Mucosa of stomach (tissue), 1 donor: Measurements from ENCODE around the gene NPDC1.

Experiments
- H3K27me3 ChIP-seq: one replicate; pipeline ENCODE4 v1.7.0; 2013; ENCODE audit warnings: mild to moderate bottlenecking, low read length; ENCODE audit not compliant: control insufficient read depth, insufficient read depth
- H3K36me3 ChIP-seq: one replicate; pipeline ENCODE4 v1.7.0; 2013; ENCODE audit warnings: low read length; ENCODE audit not compliant: control insufficient read depth, insufficient read depth
- H3K4me1 ChIP-seq: one replicate; pipeline ENCODE4 v1.7.0; 2013; ENCODE audit warnings: mild to moderate bottlenecking, low read length; ENCODE audit not compliant: control insufficient read depth, insufficient read depth
- H3K4me3 ChIP-seq: one replicate; pipeline ENCODE4 v1.7.0; 2013; ENCODE audit warnings: low read length
- H3K9ac ChIP-seq: one replicate; pipeline ENCODE4 v1.7.0; 2013; ENCODE audit warnings: mild to moderate bottlenecking, low read length, moderate library complexity
- H3K9me3 ChIP-seq: one replicate; pipeline ENCODE4 v1.7.0; 2013; ENCODE audit warnings: mild to moderate bottlenecking, low read length, moderate library complexity; ENCODE audit not compliant: control insufficient read depth
- donor health status: Pancreatic carcinoma.

Gene NPDC1

DNA sequence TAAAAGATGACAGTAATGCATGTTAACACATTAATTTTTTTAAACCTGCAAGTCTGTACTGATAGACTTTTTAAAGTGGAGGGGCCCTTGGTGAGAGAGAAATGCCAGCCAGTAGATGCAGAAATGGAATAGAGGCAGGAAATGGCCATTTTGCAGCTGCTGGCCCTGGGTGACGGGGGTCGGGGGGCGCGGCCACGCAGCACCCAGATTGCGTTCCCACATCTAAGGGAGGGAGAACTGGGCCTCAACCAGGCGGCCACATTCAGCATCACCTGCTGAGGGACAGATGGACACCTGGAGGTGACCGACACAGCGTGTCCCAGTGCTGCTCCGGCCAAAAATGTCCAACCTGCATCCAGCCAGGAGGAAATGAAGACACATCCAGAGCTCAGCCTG is 43.3 kb downstream of the NPDC1 start:
- Histone ChIP-seq H3K4me3 (no peak overlapping the region), H3K9ac (no peak overlapping the region), H3K9me3 (no peaks in the 10 kb centered on the region), H3K36me3 (no peaks in the 10 kb centered on the region), H3K27me3 (no peaks in the 10 kb centered on the region), H3K4me1 (peaks cover under 1% of the 10 kb centered on the region)

DNA sequence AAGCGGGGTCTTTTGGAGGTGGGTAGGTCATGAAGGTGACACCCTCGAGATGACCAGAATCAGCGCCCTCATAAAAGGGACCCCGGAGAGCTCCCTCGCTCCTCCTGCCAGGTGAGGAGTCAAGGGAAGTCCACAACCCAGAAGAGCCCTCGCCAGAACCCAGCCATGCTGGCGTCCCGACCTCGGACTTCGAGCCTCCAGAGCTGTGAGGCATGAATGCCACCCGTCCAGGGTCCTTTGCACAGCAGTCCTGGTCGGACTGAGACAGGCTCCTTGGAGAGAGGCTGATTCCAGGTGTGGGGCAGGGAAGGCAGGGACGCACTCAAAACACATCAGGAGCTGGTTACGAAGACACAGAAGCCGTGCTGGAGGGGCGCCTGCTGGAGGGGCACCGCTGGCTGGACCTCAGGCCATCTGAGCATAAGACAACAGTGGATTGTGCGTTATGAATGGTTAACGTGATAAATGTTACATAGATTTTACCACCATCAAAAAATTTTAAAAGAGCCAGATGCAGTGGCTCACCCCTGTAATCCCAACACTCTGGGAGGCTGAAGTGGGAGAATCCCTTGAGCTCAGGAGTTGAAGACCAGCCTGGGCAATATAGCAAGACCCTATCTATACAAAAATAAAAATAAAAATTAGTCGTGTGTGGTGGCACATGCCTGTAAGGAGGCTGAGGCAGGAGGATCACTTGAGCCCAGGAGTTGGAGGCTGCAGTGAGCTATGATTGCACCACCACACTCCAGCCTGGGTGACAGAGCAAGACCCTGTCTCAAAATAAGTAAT is 43.9 kb downstream of the NPDC1 start:
- H3K4me1 ChIP-seq = peaks cover 7% of the 10 kb centered on the region
- H3K27me3 ChIP-seq = peaks cover 4% of the 10 kb centered on the region

DNA sequence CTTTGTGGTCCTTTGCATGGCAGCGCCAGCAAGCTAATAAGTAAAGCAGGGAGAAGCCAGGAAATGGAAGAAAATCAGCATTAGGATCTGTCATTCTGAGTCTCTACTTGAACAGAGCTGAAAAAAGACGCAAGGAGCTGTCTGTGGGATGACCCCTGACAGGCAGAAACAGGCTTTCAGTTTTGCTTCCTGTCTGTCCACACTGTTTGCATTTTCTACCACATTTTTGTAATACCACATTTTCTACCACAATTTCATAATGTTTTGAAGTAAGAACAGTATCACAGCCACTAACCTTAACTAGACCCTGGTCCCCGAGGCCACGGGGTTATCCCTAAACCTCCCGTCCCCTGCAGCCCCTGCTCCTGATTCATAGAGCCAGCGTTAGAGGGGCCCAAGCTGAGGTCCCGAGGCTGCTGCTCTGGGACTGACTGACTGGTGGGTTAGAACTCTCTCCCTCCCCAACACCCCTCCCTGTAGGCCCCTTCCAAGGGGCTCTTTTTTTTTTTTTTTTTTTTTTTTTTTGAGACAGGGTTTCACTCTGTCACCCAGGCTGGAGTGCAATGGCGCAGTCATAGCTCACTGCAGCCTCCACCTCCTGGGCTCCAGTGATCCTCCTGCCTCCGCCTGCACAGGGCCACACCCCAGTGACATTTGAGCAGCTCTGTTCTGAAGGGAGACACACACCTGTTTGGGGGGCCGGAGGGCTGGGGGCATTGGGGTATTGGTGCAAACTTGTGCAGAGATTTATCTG is 45.6 kb downstream of the NPDC1 start:
- Histone ChIP-seq H3K36me3 (no peaks in the 10 kb centered on the region), H3K9me3 (no peaks in the 10 kb centered on the region), H3K9ac (no peak overlapping the region), H3K4me3 (no peak overlapping the region), H3K27me3 (peaks cover 4% of the 10 kb centered on the region), H3K4me1 (peaks cover 23% of the 10 kb centered on the region)

More for the DNA sequence above, 43.9 kb downstream of the NPDC1 start:
- no peak overlapping the region for H3K9ac ChIP-seq
- no peaks in the 10 kb centered on the region for H3K36me3 ChIP-seq
- no peaks in the 10 kb centered on the region for H3K9me3 ChIP-seq
- H3K4me3 ChIP-seq = no peak overlapping the region

DNA sequence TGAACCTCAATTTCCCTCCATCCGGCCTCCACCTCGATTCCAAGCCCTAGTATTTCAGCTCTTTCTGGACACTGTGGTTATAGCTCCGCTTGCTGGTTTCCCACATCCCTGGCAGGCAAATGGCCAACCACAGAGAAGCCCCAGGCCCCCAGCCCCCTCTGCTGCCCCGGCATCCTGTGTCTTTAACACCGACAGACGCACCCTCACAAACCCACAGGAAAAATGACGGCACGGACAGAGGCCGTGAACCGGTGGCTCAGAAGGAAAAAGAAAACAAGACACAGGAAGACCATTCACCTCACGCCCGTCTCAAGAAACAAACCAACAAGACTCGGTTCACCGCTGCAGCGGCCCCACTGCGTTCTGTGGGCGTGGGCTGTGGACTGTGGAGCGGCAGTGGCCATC is 48.1 kb downstream of the NPDC1 start:
- no peak overlapping the region for H3K4me3 ChIP-seq
- peaks cover 4% of the 10 kb centered on the region for H3K27me3 ChIP-seq
- no peak overlapping the region for H3K9ac ChIP-seq
- H3K9me3 ChIP-seq = no peaks in the 10 kb centered on the region
- no peaks in the 10 kb centered on the region for H3K36me3 ChIP-seq
- peaks cover 36% of the 10 kb centered on the region for H3K4me1 ChIP-seq

DNA sequence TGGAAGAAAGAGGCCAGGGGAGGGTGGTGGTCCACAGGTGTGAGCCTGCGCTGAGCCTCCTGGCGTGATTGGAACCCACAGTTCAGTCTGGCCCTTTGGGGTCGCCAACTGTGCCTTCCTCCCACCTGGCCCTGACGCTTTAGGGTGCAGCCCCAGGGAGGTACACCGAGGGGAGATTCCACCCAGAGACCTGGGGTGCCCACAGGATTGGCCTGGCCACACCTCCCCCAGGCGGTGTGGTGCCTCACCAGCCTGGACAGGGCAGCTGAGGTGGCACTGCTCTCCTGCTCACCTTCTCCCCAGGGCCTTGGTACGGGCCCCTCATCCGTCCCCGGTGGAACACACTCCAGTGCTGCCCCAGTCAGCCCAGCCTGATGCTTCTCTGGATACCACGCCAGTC is 48.6 kb downstream of the NPDC1 start:
- Histone ChIP-seq H3K9ac (no peak overlapping the region), H3K4me3 (no peak overlapping the region)

DNA sequence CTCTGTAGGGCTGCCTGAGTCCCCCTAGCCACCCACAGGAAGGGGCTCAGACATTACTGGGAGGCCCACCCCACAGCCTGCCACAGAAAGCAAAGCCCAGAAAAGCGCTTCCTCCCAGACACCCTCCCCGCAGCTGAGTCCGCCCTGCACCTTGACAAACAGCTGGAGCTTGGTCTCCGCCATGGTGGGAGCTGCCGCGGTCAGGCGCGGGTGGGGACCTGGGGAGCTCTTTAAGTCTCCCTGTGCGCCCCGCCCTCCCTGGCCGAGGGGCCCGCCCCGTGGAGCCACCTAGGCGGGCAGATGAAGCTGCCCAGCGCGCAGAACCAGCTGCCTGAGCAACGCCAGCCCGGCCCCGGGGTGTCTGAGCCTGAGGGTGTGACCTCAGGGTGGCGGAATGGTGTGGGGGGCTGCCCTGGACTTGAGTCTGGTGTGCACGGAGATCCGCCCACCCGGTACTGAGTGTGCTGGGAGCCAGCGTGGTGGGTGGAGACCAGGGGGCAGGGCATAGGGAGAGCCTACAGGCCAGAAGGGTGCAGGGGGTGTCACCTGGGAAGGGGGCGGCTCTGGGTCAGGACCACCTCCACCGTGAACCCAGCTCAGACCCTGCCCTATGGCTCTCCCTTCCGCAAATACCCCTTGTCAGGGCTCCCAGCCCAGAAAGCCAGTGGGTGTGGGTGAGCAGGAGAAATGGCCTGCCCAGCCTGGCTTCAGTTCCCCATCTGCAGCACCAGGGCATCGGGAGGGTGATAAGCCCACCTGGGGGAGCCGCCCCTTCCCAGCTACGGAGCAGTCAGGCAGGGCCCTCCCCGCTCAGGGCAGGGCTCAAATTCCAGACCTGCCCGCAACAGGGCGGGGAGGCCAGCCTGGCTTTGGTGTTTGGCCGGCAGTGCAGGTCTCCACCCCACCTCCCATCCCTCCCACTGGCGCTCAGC is 49.4 kb downstream of the NPDC1 start, which contains the start of gene CLIC3:
CLIC3 (minus strand) TSS at position 208 of the 932 bp plus-strand sequence; CDS start at position 183, 25 bp downstream.
- Histone ChIP-seq H3K4me1 (peaks cover 40% of the 10 kb centered on the region), H3K9me3 (no peaks in the 10 kb centered on the region), H3K27me3 (peaks cover 4% of the 10 kb centered on the region), H3K4me3 (peak within 1 kb of the TSS; percentile 49), H3K36me3 (no peaks in the 10 kb centered on the region), H3K9ac (peak within 1 kb of the TSS; percentile 52)

More for the DNA sequence above, 48.6 kb downstream of the NPDC1 start:
- H3K36me3 ChIP-seq = no peaks in the 10 kb centered on the region
- no peaks in the 10 kb centered on the region for H3K9me3 ChIP-seq
- peaks cover 4% of the 10 kb centered on the region for H3K27me3 ChIP-seq
- peaks cover 40% of the 10 kb centered on the region for H3K4me1 ChIP-seq

DNA sequence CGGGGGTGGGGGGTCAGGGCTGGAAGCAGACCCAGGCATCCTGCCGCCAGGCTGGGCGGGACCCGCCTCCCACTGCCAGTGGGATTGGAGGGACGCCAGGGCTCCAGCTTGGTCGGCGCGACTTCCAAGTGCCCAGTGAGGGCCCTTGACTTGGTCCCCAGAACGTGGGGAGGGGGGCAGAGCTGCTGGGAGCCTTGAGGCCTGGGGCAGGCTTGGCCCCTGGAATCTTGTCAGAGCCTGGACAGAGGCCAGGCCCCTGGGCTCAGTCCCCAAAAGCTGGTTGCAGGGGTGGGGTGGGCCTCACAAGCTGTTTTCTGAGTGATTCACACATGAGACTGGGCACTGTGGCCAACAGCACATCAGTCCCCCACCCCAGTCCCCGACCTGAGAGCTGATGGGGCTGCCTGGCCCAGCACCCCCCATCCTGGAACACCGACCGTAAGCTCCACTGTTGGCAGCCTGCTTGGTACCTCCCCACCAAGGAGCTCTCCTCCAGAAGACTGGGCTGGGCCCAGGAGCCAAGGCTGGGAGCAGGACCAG is 50.1 kb downstream of the NPDC1 start:
- H3K36me3 ChIP-seq = no peaks in the 10 kb centered on the region
- no peak overlapping the region for H3K9ac ChIP-seq
- H3K9me3 ChIP-seq = no peaks in the 10 kb centered on the region
- peak overlapping the region; percentile 2 for H3K4me3 ChIP-seq
- H3K27me3 ChIP-seq = peaks cover 4% of the 10 kb centered on the region
- peaks cover 40% of the 10 kb centered on the region for H3K4me1 ChIP-seq

DNA sequence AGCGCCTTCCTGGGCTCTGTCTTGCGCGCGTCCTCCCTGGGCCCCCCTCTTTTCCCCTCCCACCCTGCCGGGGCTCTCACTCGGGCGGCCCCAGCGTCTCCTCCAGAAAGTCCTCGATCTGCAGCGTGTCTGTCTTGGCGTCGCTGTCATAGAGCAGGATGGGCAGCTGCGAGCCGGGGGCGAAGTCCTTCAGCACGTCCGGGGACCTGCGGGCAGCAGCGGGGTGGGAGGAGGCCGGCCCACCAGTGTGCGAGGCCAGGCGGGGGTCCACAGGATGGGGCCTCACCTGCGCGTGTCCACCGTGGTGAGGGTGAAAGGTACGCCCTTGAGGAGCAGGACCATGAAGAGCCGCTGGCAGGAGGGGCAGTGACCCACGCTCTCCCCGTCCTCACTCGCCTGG is 50.6 kb downstream of the NPDC1 start:
- Histone ChIP-seq H3K27me3 (peaks cover 4% of the 10 kb centered on the region), H3K4me1 (peaks cover 40% of the 10 kb centered on the region)

DNA sequence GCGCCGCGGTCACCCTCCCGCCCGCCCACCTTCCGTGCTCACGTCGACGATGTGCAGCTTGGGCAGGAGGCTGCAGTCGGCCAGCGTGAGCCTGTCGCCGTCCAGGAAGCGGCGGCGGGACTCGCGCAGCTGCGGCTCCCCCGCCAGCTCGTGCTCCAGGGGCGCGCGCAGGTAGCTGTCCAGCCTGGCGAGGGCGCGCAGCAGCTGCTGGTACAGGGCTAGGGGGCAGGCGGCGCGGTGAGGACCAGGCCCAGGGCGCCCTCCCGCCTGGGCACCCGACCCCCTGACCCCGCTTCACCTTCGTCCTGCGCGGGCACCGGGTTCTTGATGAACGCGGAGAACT is 51.1 kb downstream of the NPDC1 start:
- Histone ChIP-seq H3K36me3 (no peaks in the 10 kb centered on the region), H3K27me3 (peaks cover 4% of the 10 kb centered on the region), H3K4me3 (no peak overlapping the region), H3K9ac (no peak overlapping the region), H3K4me1 (peaks cover 40% of the 10 kb centered on the region), H3K9me3 (no peaks in the 10 kb centered on the region)

More for the DNA sequence above, 50.6 kb downstream of the NPDC1 start:
- Histone ChIP-seq H3K9me3 (no peaks in the 10 kb centered on the region), H3K9ac (no peak overlapping the region), H3K4me3 (no peak overlapping the region), H3K36me3 (no peaks in the 10 kb centered on the region)

DNA sequence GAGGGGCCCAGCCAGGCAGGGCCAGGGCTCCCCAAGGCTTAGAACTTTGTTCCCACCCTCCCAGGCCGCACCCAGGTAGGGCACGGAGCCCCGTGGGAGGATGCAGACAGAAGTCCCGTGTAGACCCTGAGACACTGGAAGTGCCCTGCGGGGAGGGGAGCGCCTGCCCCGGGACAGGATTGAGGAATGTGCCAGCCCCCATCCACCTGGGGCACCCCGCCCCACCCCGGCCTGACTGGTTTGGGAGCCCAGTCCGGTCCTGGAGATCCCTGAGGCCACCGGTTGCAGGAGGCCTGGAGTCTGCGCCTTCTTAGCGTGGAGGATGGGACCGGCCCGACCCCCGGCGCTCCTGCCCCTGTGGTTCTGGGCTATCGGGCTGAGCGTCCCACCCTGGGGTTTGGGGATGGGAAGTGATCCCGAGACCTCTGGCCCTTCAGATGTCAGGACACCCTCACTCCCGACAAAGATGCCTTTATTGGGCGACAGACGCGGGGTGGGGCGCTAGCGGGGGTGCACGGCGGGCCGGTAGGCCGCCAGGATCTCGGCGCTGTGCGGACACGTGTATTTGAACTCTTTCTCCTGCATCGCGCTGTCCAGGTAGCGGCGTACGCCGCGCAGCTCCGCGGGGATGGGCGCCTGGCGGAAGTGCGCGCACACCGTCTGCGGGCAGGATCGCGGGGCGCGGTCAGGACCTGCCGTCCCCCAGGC is 51.6 kb downstream of the NPDC1 start:
- H3K27me3 ChIP-seq = peaks cover 4% of the 10 kb centered on the region
- peaks cover 40% of the 10 kb centered on the region for H3K4me1 ChIP-seq
- no peak overlapping the region for H3K4me3 ChIP-seq
- H3K9me3 ChIP-seq = no peaks in the 10 kb centered on the region
- H3K36me3 ChIP-seq = no peaks in the 10 kb centered on the region
- H3K9ac ChIP-seq = no peak overlapping the region

DNA sequence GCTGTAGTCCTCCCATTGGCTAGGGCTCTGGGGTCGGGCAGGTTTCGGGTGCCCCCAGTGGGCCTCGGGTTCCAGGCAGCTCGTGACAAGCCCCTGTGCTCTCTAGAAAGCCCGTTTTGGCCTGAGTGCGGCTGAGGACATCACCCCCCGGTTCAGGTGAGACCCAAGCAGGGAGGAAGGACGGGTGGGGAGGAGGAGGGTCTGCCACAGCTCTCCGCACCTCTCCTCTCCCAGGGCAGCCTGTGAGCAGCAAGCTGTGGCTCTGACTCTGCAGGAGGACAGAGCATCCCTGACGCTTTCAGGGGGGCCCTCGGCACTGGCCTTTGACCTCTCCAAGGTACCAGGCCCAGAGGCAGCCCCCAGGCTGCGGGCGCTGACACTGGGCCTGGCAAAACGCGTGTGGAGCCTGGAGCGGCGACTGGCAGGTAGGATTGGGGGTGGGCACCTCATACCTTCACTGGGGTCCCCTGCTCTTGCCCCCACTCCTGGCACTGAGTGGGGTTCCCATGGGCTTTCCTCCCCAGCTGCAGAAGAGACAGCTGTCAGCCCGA is 53.1 kb downstream of the NPDC1 start:
- H3K9me3 ChIP-seq = no peaks in the 10 kb centered on the region

More for the DNA sequence above, 53.1 kb downstream of the NPDC1 start:
- Histone ChIP-seq H3K4me1 (peaks cover 40% of the 10 kb centered on the region), H3K27me3 (peaks cover 4% of the 10 kb centered on the region), H3K9ac (peak overlapping the region; percentile 65), H3K36me3 (no peaks in the 10 kb centered on the region), H3K4me3 (peak overlapping the region; percentile 63)
